ENCODE results near the gene MAP6.
"Not testable (repeated sequence)": the region's sequence is repeated elsewhere in the genome, so short reads cannot be mapped to it uniquely, and the experiment has no call there.

MAP6 gene

GRCh38 chr11:75683856-75684255, 15.0 kb upstream of the MAP6 start:
- peak in 2 of 3 donors; percentile 28 to 43 for DNase-seq
- H3K4me1 ChIP-seq (ENCODE audit: control extremely low read depth in 1 of 4, control insufficient read depth in 4 of 4, insufficient read depth in 4 of 4, low read length in 3 of 4); POLR2A ChIA-PET; H3K36me3 ChIP-seq (ENCODE audit: control insufficient read depth in 4 of 4, insufficient read depth in 4 of 4, low read length in 3 of 4); H3K27ac ChIP-seq (ENCODE audit: insufficient read depth in 1 of 2, low read depth in 1 of 2, low read length in 2 of 2, poor library complexity in 1 of 2, severe bottlenecking in 2 of 2); H3K9me3 ChIP-seq (ENCODE audit: control extremely low read depth in 1 of 5, control insufficient read depth in 4 of 5, insufficient read depth in 2 of 5, low read depth in 1 of 5, low read length in 4 of 5); H3K4me3 ChIP-seq (ENCODE audit: control insufficient read depth in 1 of 7, extremely low read depth in 1 of 7, insufficient read depth in 4 of 7, low read depth in 2 of 7, low read length in 6 of 7): not testable (repeated sequence)
- peaks cover 0 to 19% (median 6%) of the 10 kb centered on the region in 5 experiments for H3K27me3 ChIP-seq (replicated peaks in 2 of 5; ENCODE audit: control insufficient read depth in 4 of 5, insufficient read depth in 5 of 5, low read length in 4 of 5)
- CTCF ChIA-PET = interaction anchor here (0.6 to 2.1 kb wide), 2 partner anchors 9 to 23 kb away, joined by 3 to 6 read pairs; no protein-coding TSS in a partner anchor
- WGBS (ENCODE audit: insufficient coverage) = no CpG with 5 or more reads among the region's 1 CpG

GRCh38 chr11:75679566-75679965, 10.7 kb upstream of the MAP6 start:
- Histone ChIP-seq H3K27ac (ENCODE audit: insufficient read depth in 1 of 2, low read depth in 1 of 2, low read length in 2 of 2, poor library complexity in 1 of 2, severe bottlenecking in 2 of 2) (no peak overlapping the region), H3K36me3 (ENCODE audit: control insufficient read depth in 4 of 4, insufficient read depth in 4 of 4, low read length in 3 of 4) (no peaks in the 10 kb centered on the region), H3K27me3 (replicated peaks in 2 of 5; ENCODE audit: control insufficient read depth in 4 of 5, insufficient read depth in 5 of 5, low read length in 4 of 5) (peaks cover 0 to 29% (median 5%) of the 10 kb centered on the region in 5 experiments), H3K4me3 (ENCODE audit: control insufficient read depth in 1 of 7, extremely low read depth in 1 of 7, insufficient read depth in 4 of 7, low read depth in 2 of 7, low read length in 6 of 7) (no peak overlapping the region), H3K4me1 (ENCODE audit: control extremely low read depth in 1 of 4, control insufficient read depth in 4 of 4, insufficient read depth in 4 of 4, low read length in 3 of 4) (no peaks in the 10 kb centered on the region), H3K9me3 (ENCODE audit: control extremely low read depth in 1 of 5, control insufficient read depth in 4 of 5, insufficient read depth in 2 of 5, low read depth in 1 of 5, low read length in 4 of 5) (no peaks in the 10 kb centered on the region)
- no peak for DNase-seq
- ChIA-PET CTCF (interaction anchor here (1.5 kb wide), 1 partner anchor 276 kb away, joined by 3 read pairs; no protein-coding TSS in a partner anchor), POLR2A (no interaction called here)
- WGBS (ENCODE audit: insufficient coverage) = 83% methylated on average over 8 of the region's 11 CpGs

GRCh38 chr11:75678620-75679259, 9.9 kb upstream of the MAP6 start:
- Histone ChIP-seq H3K4me3 (ENCODE audit: control insufficient read depth in 1 of 7, extremely low read depth in 1 of 7, insufficient read depth in 4 of 7, low read depth in 2 of 7, low read length in 6 of 7) (no peak overlapping the region), H3K9me3 (ENCODE audit: control extremely low read depth in 1 of 5, control insufficient read depth in 4 of 5, insufficient read depth in 2 of 5, low read depth in 1 of 5, low read length in 4 of 5) (peaks cover 0 to 5% (median 1%) of the 10 kb centered on the region in 5 experiments), H3K4me1 (ENCODE audit: control extremely low read depth in 1 of 4, control insufficient read depth in 4 of 4, insufficient read depth in 4 of 4, low read length in 3 of 4) (no peaks in the 10 kb centered on the region), H3K27ac (ENCODE audit: insufficient read depth in 1 of 2, low read depth in 1 of 2, low read length in 2 of 2, poor library complexity in 1 of 2, severe bottlenecking in 2 of 2) (no peak overlapping the region), H3K27me3 (replicated peaks in 2 of 5; ENCODE audit: control insufficient read depth in 4 of 5, insufficient read depth in 5 of 5, low read length in 4 of 5) (peaks cover 0 to 31% (median 7%) of the 10 kb centered on the region in 5 experiments), H3K36me3 (ENCODE audit: control insufficient read depth in 4 of 4, insufficient read depth in 4 of 4, low read length in 3 of 4) (no peaks in the 10 kb centered on the region)
- WGBS (ENCODE audit: insufficient coverage) = 85% methylated on average over 12 of the region's 17 CpGs
- POLR2A ChIA-PET = no interaction called here
- CTCF ChIA-PET = interaction anchor here (0.6 to 1.5 kb wide), 3 partner anchors 13 to 275 kb away, joined by 3 to 6 read pairs (median 3); no protein-coding TSS in a partner anchor
- no peak for DNase-seq

- Histone ChIP-seq H3K27ac (ENCODE audit: insufficient read depth in 1 of 2, low read depth in 1 of 2, low read length in 2 of 2, poor library complexity in 1 of 2, severe bottlenecking in 2 of 2) (no peak overlapping the region), H3K36me3 (ENCODE audit: control insufficient read depth in 4 of 4, insufficient read depth in 4 of 4, low read length in 3 of 4) (no peaks in the 10 kb centered on the region), H3K9me3 (ENCODE audit: control extremely low read depth in 1 of 5, control insufficient read depth in 4 of 5, insufficient read depth in 2 of 5, low read depth in 1 of 5, low read length in 4 of 5) (peaks cover 0 to 8% (median 3%) of the 10 kb centered on the region in 5 experiments), H3K4me1 (ENCODE audit: control extremely low read depth in 1 of 4, control insufficient read depth in 4 of 4, insufficient read depth in 4 of 4, low read length in 3 of 4) (no peaks in the 10 kb centered on the region), H3K27me3 (replicated peaks in 2 of 5; ENCODE audit: control insufficient read depth in 4 of 5, insufficient read depth in 5 of 5, low read length in 4 of 5) (peaks cover 0 to 31% (median 7%) of the 10 kb centered on the region in 5 experiments), H3K4me3 (ENCODE audit: control insufficient read depth in 1 of 7, extremely low read depth in 1 of 7, insufficient read depth in 4 of 7, low read depth in 2 of 7, low read length in 6 of 7) (no peak overlapping the region)
- WGBS (ENCODE audit: insufficient coverage) = 90% methylated on average over 12 of the region's 12 CpGs
- no peak for DNase-seq
- CTCF ChIA-PET = interaction anchor here (0.6 to 1.0 kb wide), 2 partner anchors 13 to 16 kb away, joined by 3 read pairs; no protein-coding TSS in a partner anchor
- POLR2A ChIA-PET = interaction anchor here (0.7 kb wide), 1 partner anchor 49 kb away, joined by 5 read pairs; no protein-coding TSS in a partner anchor
Observed at GRCh38 chr11:75677909-75678308, 9.1 kb upstream of the MAP6 start.

- POLR2A ChIA-PET = no interaction called here
- CTCF ChIA-PET = no interaction called here
- peaks cover 0 to 8% (median 3%) of the 10 kb centered on the region in 5 experiments for H3K9me3 ChIP-seq (ENCODE audit: control extremely low read depth in 1 of 5, control insufficient read depth in 4 of 5, insufficient read depth in 2 of 5, low read depth in 1 of 5, low read length in 4 of 5)
- DNase-seq = no peak
- H3K4me3 ChIP-seq (ENCODE audit: control insufficient read depth in 1 of 7, extremely low read depth in 1 of 7, insufficient read depth in 4 of 7, low read depth in 2 of 7, low read length in 6 of 7) = no peak overlapping the region
- no CpG with 5 or more reads among the region's 1 CpG for WGBS (ENCODE audit: insufficient coverage)
- no peaks in the 10 kb centered on the region for H3K4me1 ChIP-seq (ENCODE audit: control extremely low read depth in 1 of 4, control insufficient read depth in 4 of 4, insufficient read depth in 4 of 4, low read length in 3 of 4)
- no peak overlapping the region for H3K27ac ChIP-seq (ENCODE audit: insufficient read depth in 1 of 2, low read depth in 1 of 2, low read length in 2 of 2, poor library complexity in 1 of 2, severe bottlenecking in 2 of 2)
- no peaks in the 10 kb centered on the region for H3K36me3 ChIP-seq (ENCODE audit: control insufficient read depth in 4 of 4, insufficient read depth in 4 of 4, low read length in 3 of 4)
- H3K27me3 ChIP-seq (replicated peaks in 2 of 5; ENCODE audit: control insufficient read depth in 4 of 5, insufficient read depth in 5 of 5, low read length in 4 of 5) = peaks cover 0 to 31% (median 7%) of the 10 kb centered on the region in 5 experiments
Observed at GRCh38 chr11:75677275-75677674, 8.4 kb upstream of the MAP6 start.

- CTCF ChIA-PET = interaction anchor here (1.8 kb wide), 1 partner anchor 11 kb away, joined by 6 read pairs; no protein-coding TSS in a partner anchor
- Histone ChIP-seq H3K9me3 (ENCODE audit: control extremely low read depth in 1 of 5, control insufficient read depth in 4 of 5, insufficient read depth in 2 of 5, low read depth in 1 of 5, low read length in 4 of 5) (peaks cover 0 to 8% (median 3%) of the 10 kb centered on the region in 5 experiments), H3K4me1 (ENCODE audit: control extremely low read depth in 1 of 4, control insufficient read depth in 4 of 4, insufficient read depth in 4 of 4, low read length in 3 of 4) (no peaks in the 10 kb centered on the region), H3K27me3 (replicated peaks in 2 of 5; ENCODE audit: control insufficient read depth in 4 of 5, insufficient read depth in 5 of 5, low read length in 4 of 5) (peaks cover 16 to 51% (median 23%) of the 10 kb centered on the region in 5 experiments), H3K4me3 (ENCODE audit: control insufficient read depth in 1 of 7, extremely low read depth in 1 of 7, insufficient read depth in 4 of 7, low read depth in 2 of 7, low read length in 6 of 7) (no peak overlapping the region), H3K27ac (ENCODE audit: insufficient read depth in 1 of 2, low read depth in 1 of 2, low read length in 2 of 2, poor library complexity in 1 of 2, severe bottlenecking in 2 of 2) (no peak overlapping the region), H3K36me3 (ENCODE audit: control insufficient read depth in 4 of 4, insufficient read depth in 4 of 4, low read length in 3 of 4) (no peaks in the 10 kb centered on the region)
- peak; percentile 7 to 37 (median 31) for DNase-seq
- no CpG with 5 or more reads among the region's 4 CpGs for WGBS (ENCODE audit: insufficient coverage)
- POLR2A ChIA-PET = no interaction called here
Observed at GRCh38 chr11:75673977-75674582, 5.2 kb upstream of the MAP6 start.

Data from common myeloid progenitor, CD34-positive (primary cell).